GM19043 (cell line): ENCODE results near the gene GALR3.

ENCODE experiments used
- ATAC-seq: cut with Tn5 transposase; IDR thresholded peaks from one replicate; pipeline ENCODE4 v1.9.1; 2021; ENCODE audit warnings: low read depth; ENCODE audit not compliant: unreplicated experiment

The GALR3 gene

GRCh38 chr22:37820350-37820749 lies 2.8 kb upstream of the GALR3 start:
- ATAC-seq = no peak

GRCh38 chr22:37822079-37822833 lies 926 bp upstream of the GALR3 start:
- ATAC-seq = no peak

GRCh38 chr22:37824674-37825641 lies 1.8 kb downstream of the GALR3 start:
- no peak for ATAC-seq

- no peak for ATAC-seq
Measured at GRCh38 chr22:37827056-37827455, 3.9 kb downstream of the GALR3 start.

- ATAC-seq = no peak
Measured at GRCh38 chr22:37830093-37830842, 7.1 kb downstream of the GALR3 start.

GRCh38 chr22:37831472-37831871 lies 8.3 kb downstream of the GALR3 start:
- ATAC-seq = no peak

- ATAC-seq = no peak
Measured at GRCh38 chr22:37832022-37832857, 9.1 kb downstream of the GALR3 start.

GRCh38 chr22:37842015-37842793 lies 19.0 kb downstream of the GALR3 start:
- ATAC-seq = no peak

- peak; percentile 32 for ATAC-seq
Measured at GRCh38 chr22:37843741-37844089, 20.5 kb downstream of the GALR3 start.

GRCh38 chr22:37844904-37845329 lies 21.7 kb downstream of the GALR3 start:
- no peak for ATAC-seq

- no peak for ATAC-seq
Measured at GRCh38 chr22:37846433-37846832, 23.3 kb downstream of the GALR3 start.

GRCh38 chr22:37848587-37849088 lies 25.5 kb downstream of the GALR3 start:
- ATAC-seq = no peak

GRCh38 chr22:37849089-37849751 lies 26.0 kb downstream of the GALR3 start, which contains the start of gene EIF3L:
EIF3L (plus strand) TSS chr22:37849419; CDS start chr22:37849450, 31 bp downstream.
- no peak for ATAC-seq

GRCh38 chr22:37850801-37851200 lies 27.6 kb downstream of the GALR3 start:
- ATAC-seq = no peak

- ATAC-seq = no peak
Measured at GRCh38 chr22:37852418-37852817, 29.2 kb downstream of the GALR3 start.

- ATAC-seq = no peak
Measured at GRCh38 chr22:37854946-37855345, 31.8 kb downstream of the GALR3 start.

GRCh38 chr22:37855462-37855861 lies 32.3 kb downstream of the GALR3 start:
- no peak for ATAC-seq

- no peak for ATAC-seq
Measured at GRCh38 chr22:37860796-37861421, 37.7 kb downstream of the GALR3 start.
